OCI-LY7 (cell line): ENCODE data around the gene SRGAP1. TPM values are rescaled to one million over a fixed set of nuclear protein-coding genes. Genes with fewer than 3 reads are reported as not detected.

Experiments
- BruUV-seq: library from RNA; stranded (reverse); fragments of 400-500 nt; replicated peaks from 2 replicates; lab custom pipeline; 2021; lab: Mats Ljungman, UMichigan
- CTCF ChIA-PET: fragments of 300-600 bp; sonication (Branson Sonifier 250); formaldehyde crosslinking; loops from one replicate; lab custom pipeline; 2022; ENCODE audit warnings: antibody characterized with exemption; ENCODE audit not compliant: unreplicated experiment; lab: Charles Lee
- POLR2A ChIA-PET: fragments of 300-600 bp; sonication (Branson Sonifier 250); formaldehyde crosslinking; loops from one replicate; lab custom pipeline; 2022; ENCODE audit warnings: antibody characterized with exemption; lab: Charles Lee
- DNase-seq: peaks from one replicate; pipeline ENCODE4 v3.0.0-alpha.2; 2015; ENCODE audit warnings: low spot score
- H2AFZ ChIP-seq: fragments of 200-600 bp; sonication (generic), shearing (Covaris generic); 2 replicates; pipeline ENCODE4 v1.6.1; 2014; ENCODE audit warnings: mild to moderate bottlenecking, antibody characterized with exemption, low read length, moderate library complexity
- H3K27ac ChIP-seq: fragments of 200-600 bp; sonication (generic); 2 replicates; pipeline ENCODE4 v1.5.1; 2014; ENCODE audit warnings: mixed run types, low read depth, mild to moderate bottlenecking, moderate library complexity, low read length, inconsistent platforms; ENCODE audit not compliant: poor library complexity, severe bottlenecking
- H3K36me3 ChIP-seq: fragments of 200-600 bp; sonication (generic); 2 replicates; pipeline ENCODE4 v1.6.1; 2014; ENCODE audit warnings: mild to moderate bottlenecking, antibody characterized with exemption, low read length, moderate library complexity, mixed read lengths; ENCODE audit not compliant: insufficient read depth
- H3K4me1 ChIP-seq: fragments of 200-600 bp; sonication (generic); 2 replicates; pipeline ENCODE4 v1.5.1; 2014; ENCODE audit warnings: mild to moderate bottlenecking, low read length; ENCODE audit not compliant: insufficient read depth, poor library complexity, severe bottlenecking
- H3K4me2 ChIP-seq: fragments of 200-600 bp; sonication (generic); 2 replicates; pipeline ENCODE4 v1.6.1; 2014; ENCODE audit warnings: mild to moderate bottlenecking, low read length
- H3K4me3 ChIP-seq: fragments of 200-600 bp; sonication (generic); 2 replicates; pipeline ENCODE4 v1.5.1; 2014; ENCODE audit warnings: mild to moderate bottlenecking, low read depth, low read length; ENCODE audit not compliant: poor library complexity, severe bottlenecking
- H3K79me2 ChIP-seq: fragments of 200-600 bp; sonication (generic); 2 replicates; pipeline ENCODE4 v1.6.1; 2016; ENCODE audit warnings: low read depth, mild to moderate bottlenecking, low read length, moderate library complexity, mixed read lengths; ENCODE audit not compliant: insufficient read depth
- H3K9me2 ChIP-seq: fragments of 200-600 bp; sonication (generic); 2 replicates; pipeline ENCODE4 v1.6.1; 2016; ENCODE audit warnings: mild to moderate bottlenecking, low read length, mixed read lengths; ENCODE audit not compliant: insufficient read depth
- H3K9me3 ChIP-seq: fragments of 200-600 bp; sonication (generic); 2 replicates; pipeline ENCODE4 v1.6.1; 2014; ENCODE audit warnings: mild to moderate bottlenecking, mixed run types, low read length, mixed read lengths
- H4K20me1 ChIP-seq: fragments of 200-600 bp; sonication (generic); 2 replicates; pipeline ENCODE4 v1.6.1; 2014; ENCODE audit warnings: mild to moderate bottlenecking, antibody characterized with exemption, low read length, moderate library complexity, mixed read lengths; ENCODE audit not compliant: insufficient read depth
- EZH2phosphoT487 ChIP-seq: fragments of 200-600 bp; sonication (generic); IDR thresholded peaks from 2 replicates; pipeline ENCODE4 v1.6.1; 2018; ENCODE audit warnings: low read depth, borderline replicate concordance, mild to moderate bottlenecking, mixed run types, antibody characterized with exemption, low read length, moderate library complexity, mixed read lengths
- intact Hi-C: fragments of 100-400 bp; cut with micrococcal nuclease; formaldehyde crosslinking; loops from one replicate; pipeline ENCODE4 v1.10.0; 2022; ENCODE audit not compliant: unreplicated experiment
- total RNA-seq, 2 experiments: library from RNA; depleted of rRNA in 1 of 2; stranded (reverse); fragments of >200 nt in 1 of 2; shearing (Covaris generic) in 1 of 2; gene quantifications; 2 replicates each; pipeline ENCODE4 v1.2.3, GENCODE V29; 2014 to 2022
- TF ChIP-seq, protein P1 (sequence below): fragments of 200-600 bp; sonication (generic); conservative IDR thresholded peaks from 2 replicates; pipeline ENCODE4 v1.5.1; 2014; ENCODE audit warnings: mild to moderate bottlenecking, antibody characterized with exemption, low read length, moderate library complexity, mixed read lengths

SRGAP1 gene
- total RNA-seq, 2 experiments from 2014 or later: 0.06 TPM; not detected in 1

DNA sequence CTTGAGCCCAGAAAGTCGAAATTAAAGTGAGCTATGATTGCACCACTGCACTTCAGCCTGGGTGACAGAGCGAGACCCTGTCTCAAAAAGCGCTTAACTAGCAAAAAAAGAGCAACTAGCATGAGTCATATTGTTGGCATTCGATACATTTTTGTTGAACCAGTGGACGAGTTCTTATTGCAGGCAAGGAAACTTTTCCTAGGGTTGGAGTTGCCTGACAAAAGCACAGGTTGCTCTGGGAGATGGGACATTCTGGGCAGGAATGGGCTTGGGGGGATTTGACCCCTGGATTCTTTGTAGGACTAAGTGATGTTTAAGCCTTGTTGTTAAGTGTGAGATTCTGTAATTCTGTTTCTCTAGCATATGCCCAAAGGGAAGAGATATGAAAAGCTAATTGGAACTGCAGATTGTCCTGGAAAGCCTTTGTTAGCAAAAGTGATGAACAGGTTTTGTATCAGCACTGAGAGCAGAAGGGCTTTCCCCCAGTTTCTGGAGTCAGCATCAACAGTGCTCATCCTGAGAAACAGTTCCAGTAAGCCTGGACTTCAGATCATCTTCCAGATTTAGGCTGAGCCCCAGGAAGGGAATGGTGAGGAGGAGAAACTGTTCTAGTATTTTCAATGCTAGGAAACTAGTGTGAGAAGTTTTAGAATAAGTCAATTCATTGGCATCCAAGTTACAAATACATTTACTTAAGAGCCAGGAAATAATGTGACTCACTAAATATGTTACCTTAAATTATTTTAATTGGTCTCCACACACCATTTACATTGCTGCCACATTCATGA is 123.1 kb downstream of the SRGAP1 start:
- intact Hi-C loops: no loop called here
- POLR2A ChIA-PET: no interaction called here
- Histone ChIP-seq H4K20me1 (no peaks in the 10 kb centered on the region), H3K4me1 (no peaks in the 10 kb centered on the region), H3K36me3 (no peaks in the 10 kb centered on the region), H3K4me2 (no peak overlapping the region), H3K27ac (no peak overlapping the region), H3K9me3 (no peaks in the 10 kb centered on the region), H3K4me3 (no peak overlapping the region), H3K79me2 (no peaks in the 10 kb centered on the region), H3K9me2 (no peaks in the 10 kb centered on the region), H2AFZ (no peak overlapping the region)
- CTCF ChIA-PET: no interaction called here
- no peak for DNase-seq
- no TSS peak for BruUV-seq
- no peak for TF ChIP-seq EZH2phosphoT487
- TF ChIP-seq, protein P1, sequence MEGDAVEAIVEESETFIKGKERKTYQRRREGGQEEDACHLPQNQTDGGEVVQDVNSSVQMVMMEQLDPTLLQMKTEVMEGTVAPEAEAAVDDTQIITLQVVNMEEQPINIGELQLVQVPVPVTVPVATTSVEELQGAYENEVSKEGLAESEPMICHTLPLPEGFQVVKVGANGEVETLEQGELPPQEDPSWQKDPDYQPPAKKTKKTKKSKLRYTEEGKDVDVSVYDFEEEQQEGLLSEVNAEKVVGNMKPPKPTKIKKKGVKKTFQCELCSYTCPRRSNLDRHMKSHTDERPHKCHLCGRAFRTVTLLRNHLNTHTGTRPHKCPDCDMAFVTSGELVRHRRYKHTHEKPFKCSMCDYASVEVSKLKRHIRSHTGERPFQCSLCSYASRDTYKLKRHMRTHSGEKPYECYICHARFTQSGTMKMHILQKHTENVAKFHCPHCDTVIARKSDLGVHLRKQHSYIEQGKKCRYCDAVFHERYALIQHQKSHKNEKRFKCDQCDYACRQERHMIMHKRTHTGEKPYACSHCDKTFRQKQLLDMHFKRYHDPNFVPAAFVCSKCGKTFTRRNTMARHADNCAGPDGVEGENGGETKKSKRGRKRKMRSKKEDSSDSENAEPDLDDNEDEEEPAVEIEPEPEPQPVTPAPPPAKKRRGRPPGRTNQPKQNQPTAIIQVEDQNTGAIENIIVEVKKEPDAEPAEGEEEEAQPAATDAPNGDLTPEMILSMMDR: no peak

DNA sequence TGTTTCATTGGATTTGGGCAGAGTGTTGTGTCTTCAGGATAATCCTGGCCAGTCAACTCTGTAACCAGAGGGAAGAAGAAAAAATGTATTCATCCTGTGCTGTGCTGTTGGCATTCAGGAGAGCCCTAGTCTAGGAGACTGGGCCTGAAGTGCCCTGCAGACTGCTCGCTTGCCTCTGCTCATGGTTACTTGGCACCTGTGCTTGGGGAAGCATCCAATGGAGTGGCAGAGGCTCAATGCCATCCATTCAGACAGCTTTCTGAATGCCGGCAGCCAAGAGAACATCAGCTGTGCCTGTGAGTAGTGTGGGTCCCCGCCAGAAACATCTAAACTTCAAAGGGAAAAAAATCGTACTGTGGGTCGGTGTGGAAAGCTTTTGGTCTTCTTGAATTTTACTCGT is 124.2 kb downstream of the SRGAP1 start:
- ChIA-PET POLR2A (no interaction called here), CTCF (no interaction called here)
- DNase-seq: no peak
- TF ChIP-seq, protein P1: no peak
- no peak for TF ChIP-seq EZH2phosphoT487
- no peaks in the 10 kb centered on the region for H3K9me2 ChIP-seq
- H3K4me2 ChIP-seq: no peak overlapping the region
- no peaks in the 10 kb centered on the region for H3K9me3 ChIP-seq
- H3K4me3 ChIP-seq: no peak overlapping the region
- no peaks in the 10 kb centered on the region for H4K20me1 ChIP-seq
- H3K4me1 ChIP-seq: no peaks in the 10 kb centered on the region
- H3K79me2 ChIP-seq: no peaks in the 10 kb centered on the region
- BruUV-seq: no TSS peak
- intact Hi-C loops: no loop called here
- no peak overlapping the region for H2AFZ ChIP-seq
- H3K36me3 ChIP-seq: no peaks in the 10 kb centered on the region
- H3K27ac ChIP-seq: no peak overlapping the region

DNA sequence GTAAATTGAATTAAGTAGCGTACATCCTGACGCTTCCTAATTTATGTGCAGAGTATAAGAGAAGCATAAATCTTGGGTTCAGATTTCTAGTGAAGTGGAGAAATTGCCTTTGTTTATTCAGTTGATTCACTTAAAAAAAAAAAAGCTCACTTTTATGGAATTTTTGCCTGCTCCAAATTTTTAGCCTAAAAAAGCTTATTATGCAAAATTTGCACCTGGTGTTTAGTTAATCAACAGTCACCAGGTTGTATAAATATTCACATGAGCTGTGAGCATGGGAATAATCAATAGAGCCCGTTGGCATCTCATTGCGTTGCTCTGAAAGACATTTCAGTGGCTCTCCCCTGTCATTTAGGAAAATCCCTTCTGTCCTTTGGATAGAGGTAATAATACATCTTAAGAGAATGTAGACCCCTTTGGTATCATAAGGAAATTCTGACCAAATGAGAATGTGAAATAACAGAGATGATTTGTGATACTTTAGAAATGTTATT is 132.4 kb downstream of the SRGAP1 start:
- no peak for TF ChIP-seq EZH2phosphoT487
- TF ChIP-seq, protein P1: no peak
- Histone ChIP-seq H3K27ac (no peak overlapping the region), H3K36me3 (no peaks in the 10 kb centered on the region), H3K9me3 (no peaks in the 10 kb centered on the region), H3K4me1 (no peaks in the 10 kb centered on the region), H3K9me2 (no peaks in the 10 kb centered on the region), H4K20me1 (no peaks in the 10 kb centered on the region), H3K4me3 (no peak overlapping the region), H3K79me2 (no peaks in the 10 kb centered on the region), H3K4me2 (no peak overlapping the region), H2AFZ (no peak overlapping the region)
- CTCF ChIA-PET: no interaction called here
- POLR2A ChIA-PET: interaction anchor here (0.6 kb wide), 2 partner anchors 46 to 143 kb away, joined by 3 to 9 read pairs; no protein-coding TSS in a partner anchor
- intact Hi-C loops: no loop called here
- no TSS peak for BruUV-seq
- no peak for DNase-seq
